ENCODE measurements around the gene TMEM11.

- TF ChIP-seq CTCF (conservative IDR thresholded peaks at IDR 0.05; ENCODE audit: low read length) (no peak), EZH2phosphoT487 (IDR thresholded peaks at IDR 0.05; ENCODE audit: borderline replicate concordance, low read depth, low read length) (no peak)
Measured at GRCh38 chr17:21214777-21215541, 998 bp upstream of the TMEM11 start.
